ENCODE data around the gene LRSAM1.

LRSAM1 gene

DNA sequence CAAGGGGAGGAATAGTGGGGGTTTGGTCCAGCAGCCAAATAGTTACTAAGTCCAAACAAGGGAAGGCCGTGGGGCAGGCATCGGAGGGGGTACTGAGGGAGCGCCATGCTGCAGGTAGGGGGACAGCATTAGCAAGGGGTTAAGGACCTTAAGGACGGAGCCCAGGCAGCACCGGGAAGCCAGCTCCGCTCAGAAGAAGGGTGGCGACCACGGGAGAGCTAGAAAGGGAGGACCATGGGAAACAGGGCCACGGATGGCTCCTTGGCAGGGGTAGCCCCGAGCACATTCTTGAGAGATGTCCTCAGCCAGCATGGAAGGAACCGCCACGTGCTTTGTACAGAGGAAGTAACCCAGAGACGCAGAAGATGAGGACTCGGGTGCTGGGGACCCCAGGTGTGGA lies 84.5 kb downstream of the LRSAM1 start:
- no peak for DNase-seq

DNA sequence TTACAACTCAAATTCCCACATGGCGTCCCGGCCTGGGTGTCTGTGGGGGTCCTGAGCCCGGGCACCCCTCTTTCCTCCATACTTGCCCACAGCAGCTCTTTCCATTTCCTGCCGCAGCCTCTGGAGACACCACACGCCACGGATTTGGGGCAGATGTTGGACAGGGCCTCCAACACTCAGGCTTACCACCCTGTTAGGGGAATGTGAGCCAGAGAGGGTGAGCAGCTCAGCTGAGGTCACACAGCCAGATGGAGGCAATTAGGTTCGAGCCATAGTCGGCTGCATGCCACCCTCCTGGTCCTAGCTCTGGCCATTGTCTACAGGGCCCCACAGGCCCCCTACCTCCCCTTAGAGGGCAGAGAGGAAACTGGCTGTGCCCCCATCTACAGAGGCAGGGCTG lies 85.2 kb downstream of the LRSAM1 start:
- no peak for DNase-seq

DNA sequence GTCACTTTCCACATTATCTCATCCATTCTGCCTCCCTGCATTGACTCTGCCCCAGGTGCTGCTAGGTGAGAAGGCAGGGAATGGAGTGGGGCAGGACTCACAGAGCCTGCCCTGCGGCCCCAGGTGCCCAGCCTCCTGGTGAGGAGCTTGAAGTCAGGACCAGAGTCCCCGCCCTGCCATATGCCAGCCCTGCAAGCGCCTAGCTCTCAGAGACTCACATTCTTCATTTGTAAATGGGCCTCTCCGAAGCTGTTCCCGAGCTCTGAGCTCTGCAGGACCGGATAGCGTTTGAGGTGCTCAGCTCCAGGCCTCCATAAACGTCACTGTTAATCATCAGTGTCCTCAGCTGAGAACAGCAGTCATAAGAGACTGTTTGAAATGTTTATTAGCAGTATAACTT lies 85.7 kb downstream of the LRSAM1 start:
- DNase-seq, result no peak

- DNase-seq, result no peak
These were observed 86.5 kb downstream of the LRSAM1 start for GRCh38 chr9:127537792-127538191.

- DNase-seq, result no peak
These were observed 87.5 kb downstream of the LRSAM1 start for GRCh38 chr9:127538849-127539258.

DNA sequence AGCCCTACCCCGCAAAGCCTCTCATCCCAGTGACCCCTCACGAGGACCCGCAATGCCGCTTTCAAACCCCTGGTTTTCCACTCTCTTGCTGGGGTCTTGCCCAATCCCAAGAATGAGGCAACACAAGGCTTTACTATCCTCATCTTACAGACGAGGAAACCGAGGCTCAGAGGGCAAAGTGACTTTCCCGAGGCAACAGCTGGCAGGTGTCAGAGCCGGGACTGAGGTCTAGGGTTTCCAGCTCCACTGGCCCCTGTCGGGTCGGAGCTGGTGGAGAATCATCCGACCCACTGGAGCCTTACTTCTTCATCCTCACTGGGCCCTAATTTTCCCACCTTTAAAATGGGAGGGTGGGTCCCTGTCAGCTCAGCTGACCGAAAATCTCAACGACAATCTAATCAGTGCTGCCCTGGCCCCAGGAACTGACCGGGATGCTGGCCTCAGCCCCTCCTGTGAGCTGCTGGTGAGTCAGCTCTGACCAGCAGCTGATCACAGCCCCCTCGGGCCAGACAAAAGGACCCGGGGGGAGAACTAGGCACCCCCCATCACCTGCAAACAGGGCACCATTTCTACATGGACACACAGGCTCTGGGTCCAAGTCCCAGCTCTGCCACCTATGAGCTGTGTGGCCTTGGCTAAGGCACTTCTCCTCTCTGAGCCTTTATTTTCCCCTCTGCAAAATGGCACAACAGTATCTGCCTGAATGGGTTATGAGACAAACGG lies 88.1 kb downstream of the LRSAM1 start:
- DNase-seq, result no peak

DNA sequence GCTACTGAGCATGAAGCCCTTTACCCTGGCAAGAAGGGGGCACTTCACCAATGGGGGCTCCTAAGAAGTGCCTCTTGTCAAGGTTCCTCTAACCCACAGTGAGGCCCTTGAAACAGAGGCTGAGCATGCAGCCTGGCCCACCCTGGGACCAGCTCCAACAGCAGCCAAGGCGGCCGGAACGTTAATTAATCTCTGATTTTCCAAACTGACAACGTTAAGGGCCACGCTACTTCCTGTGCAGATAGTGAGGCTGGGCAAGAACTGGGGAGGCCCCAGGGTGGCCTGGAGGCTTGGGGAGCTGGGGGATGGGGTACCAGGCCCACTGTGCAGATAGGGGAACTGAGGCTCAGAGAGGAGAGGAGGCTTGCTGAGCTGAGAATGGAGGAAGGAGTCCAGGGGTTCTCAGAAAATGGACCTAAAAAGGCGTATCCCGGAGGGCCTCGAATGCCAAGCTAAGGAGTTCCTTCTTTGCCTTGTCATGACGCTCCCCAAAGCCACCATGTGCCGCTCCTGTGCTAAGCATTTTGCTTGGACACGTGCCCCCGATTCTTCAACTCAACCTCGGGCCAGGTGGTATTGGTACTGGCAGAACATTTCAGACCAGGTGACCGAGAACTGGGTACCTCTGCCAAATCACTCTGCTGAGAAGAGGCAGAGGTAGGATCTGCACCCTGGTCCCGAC lies 88.8 kb downstream of the LRSAM1 start:
- no peak for DNase-seq

DNA sequence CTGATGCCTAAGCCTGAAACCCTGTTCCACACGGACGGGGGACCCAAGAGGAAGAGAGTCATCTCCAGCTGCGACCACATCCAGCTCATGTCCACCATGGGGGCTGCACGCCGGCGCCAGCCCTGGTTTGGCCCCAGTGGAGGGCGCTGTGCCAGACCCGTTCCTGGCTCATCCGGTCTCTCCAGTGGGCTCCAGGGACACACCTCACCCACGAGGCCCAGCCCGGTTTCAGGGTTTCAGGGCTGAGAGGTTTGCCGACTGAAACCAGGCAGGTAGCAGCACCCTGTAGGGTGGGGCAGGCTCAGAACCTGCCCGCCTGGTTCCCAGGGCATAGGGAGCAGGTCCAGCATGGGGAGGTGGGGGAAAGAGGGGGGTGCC lies 89.3 kb downstream of the LRSAM1 start:
- no peak for DNase-seq

DNA sequence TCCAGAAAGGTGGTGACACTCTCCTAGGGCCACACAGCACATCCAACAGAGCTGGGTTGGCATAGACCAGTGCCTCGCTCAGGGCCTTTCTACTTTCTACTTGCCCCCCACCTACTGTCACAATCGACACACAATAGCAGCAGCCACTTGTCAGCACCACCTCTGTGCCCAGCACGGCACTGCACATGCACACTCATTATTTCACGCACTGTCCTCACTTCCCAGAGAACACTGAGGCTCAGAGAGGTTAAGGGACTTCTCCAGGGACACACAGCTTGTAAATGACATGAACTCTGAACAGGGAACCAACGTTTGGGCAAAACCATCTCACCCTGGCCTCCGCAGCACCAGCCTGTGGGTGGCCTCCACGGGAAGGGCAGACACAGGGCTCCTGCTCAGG lies 89.9 kb downstream of the LRSAM1 start:
- DNase-seq, result no peak

DNA sequence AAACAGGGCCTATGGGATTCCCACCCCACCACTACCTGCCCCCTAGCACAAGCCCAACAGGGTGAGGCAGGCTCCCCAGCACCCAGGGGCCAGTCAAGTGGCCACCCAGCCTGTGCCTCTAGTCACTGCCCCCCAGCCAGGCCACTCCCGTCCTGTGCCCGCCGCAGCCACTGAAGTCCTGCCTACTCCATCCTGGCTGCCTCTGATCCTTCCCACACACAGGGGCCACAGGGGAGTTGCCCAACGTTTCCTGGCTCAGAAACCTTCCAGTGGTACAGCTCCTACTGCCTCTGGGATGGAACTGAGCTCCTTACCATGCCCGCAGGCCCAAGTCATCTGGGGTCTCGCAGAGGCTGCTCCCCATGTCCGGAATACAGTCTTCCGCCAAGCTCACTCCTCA lies 90.6 kb downstream of the LRSAM1 start:
- DNase-seq, result no peak

DNA sequence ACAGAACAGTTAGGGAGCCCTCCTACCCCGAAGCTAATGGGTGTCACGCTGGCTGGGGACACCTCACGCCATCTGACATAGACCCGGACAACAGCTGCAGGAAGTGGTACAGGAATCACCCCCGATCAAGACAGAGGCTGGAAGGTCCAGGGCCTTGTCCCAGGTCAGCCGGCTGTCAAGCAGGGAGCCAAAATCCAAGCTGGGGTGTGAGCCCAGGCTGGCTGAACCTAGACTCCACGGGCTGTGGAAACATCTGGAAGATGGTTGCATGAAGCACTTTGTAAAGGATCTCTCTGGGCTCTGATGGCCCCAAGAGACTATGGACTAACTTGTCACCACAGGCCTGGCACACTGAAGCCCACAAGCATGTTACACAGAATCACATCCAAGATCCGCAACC lies 91.9 kb downstream of the LRSAM1 start:
- DNase-seq, result no peak

- DNase-seq, result no peak
These were observed 92.7 kb downstream of the LRSAM1 start for GRCh38 chr9:127543973-127544533.

- peak; percentile 68 for DNase-seq
These were observed 94.2 kb downstream of the LRSAM1 start for GRCh38 chr9:127545196-127546124.

DNA sequence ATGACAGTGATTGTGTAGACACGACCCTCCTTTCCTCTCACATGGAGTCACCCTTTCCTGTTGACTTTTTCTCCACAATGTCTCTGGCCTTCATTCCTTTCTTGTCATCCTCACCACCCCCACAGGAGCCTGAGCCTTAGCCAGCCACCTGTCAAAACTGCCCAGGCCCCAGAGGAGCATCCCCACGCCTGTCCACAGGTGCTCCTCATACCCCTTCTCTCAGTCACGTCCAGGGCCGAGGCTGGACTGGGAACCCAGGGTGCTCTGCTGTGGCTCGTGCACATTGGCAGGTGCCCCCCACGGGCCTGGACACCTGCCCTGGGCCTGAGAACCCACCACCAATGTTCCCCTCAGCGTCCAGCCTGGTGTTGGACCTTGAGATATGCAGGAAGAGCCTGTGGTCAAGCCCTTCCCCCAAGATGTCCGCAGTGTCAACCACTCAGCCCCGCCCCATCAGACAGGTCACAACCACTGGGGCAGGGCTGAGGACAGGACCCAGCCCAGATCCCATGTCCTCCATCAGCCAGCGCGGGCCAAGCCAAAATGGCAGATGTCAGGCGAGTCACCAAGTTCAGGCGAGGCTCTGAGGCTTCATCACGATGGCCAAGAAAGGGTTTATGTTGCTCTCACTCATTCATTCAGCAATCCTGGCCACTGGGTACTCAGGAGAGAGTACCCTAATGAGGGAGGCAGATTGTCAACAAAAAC lies 95.0 kb downstream of the LRSAM1 start:
- no peak for DNase-seq

DNA sequence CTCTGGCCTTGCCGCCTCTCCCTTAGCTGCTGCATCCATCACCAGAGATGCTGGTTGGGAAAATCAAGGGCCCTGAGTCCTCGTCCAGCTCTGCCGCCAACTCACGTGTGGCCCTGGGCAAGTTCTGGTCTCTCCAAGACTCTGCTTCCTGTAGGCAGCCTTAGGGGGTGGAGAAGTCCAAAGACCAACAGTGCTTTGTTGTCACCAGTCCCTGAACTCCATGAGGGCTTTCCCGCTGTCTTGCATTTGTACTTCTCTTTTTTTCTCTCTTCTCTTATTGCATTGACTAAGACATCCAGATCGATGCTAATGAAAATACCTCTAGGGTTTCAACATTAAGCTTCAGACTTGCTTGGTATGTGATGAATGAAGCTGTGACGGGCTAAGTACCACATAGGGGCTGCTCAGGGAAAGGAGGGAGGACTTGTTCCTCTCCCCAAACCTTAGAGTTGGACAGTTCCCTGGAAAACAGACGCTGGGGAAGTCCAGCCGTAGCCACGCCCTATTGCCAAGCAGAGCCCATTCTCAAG lies 97.1 kb downstream of the LRSAM1 start:
- no peak for DNase-seq

DNA sequence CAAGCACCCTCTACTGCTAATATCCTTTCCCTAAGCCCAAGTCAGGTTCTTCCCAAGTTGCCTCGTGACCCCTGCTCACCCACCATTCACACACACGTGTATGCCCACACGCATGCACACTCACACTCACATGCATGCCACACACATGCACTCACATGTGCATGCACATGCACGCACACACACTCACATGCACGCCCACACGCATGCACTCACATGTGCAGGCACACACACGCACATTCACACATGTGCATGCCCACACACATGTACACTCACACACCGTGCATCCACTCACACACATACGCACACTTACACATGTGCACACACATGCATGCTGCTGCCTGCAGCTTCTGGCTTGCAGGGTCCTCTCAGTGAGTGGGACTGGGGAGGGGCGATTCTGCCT lies 97.9 kb downstream of the LRSAM1 start:
- DNase-seq, result no peak

DNA sequence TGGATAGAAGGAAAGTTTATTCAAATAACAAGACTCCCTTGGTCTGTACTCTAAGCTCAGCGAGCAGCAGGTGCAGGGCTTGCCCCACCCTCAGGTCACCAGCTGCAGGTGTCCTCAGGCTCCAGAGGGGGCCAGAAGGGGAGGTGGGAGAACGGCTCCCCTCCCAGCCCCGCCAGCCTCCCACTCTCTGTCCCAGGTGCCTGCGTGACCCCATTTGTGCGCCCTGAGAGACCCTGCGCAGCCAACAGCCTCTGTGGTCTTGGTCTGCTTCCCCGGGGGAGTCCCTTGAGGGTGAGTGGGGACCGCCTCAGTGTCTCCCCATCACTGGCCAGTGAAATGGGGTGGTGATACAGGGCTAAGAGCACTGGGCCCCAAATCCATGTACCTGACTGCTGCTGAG lies 98.4 kb downstream of the LRSAM1 start:
- DNase-seq, result no peak

DNA sequence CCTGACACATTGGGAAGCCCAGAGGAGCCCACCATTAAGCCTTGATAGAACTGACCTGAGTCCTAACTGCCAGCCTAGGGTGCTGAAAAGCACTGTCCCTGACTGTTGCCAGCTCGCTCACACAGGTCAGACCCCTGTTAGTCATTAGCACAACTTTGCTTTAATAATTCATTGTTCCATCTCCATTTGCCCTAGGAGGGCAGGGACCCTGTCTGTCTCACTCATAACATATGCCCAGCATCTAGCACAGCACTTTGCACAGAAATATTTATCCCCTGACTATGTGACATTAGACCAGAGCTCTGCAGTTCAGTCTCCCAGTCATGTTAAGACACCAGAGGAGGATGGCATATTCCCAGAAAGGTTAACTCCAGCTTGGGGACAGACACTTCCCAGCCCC lies 99.0 kb downstream of the LRSAM1 start:
- DNase-seq, result no peak

DNA sequence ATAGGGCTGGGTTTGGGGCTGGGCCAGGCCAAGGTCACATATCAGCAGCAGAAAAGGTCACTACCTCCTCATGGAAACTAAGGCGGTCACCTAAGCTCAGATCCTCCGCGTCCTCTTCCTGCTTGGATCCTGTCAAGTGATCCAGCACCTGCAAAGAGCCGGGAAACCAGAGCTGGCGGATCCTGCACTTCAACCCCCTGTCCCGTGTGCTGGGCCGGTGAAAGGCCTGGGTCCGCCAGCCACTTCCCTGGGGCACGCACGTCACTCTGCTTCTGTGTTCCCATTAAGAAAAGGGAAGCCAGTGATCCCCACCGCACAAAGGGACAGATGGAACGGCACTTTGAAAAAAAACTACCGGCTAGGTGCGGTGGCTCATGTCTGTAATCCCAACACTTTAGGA lies 99.4 kb downstream of the LRSAM1 start:
- DNase-seq, result no peak
